IPS-18a (cell line): ENCODE results near the gene SLCO3A1.

Experiments used
- H3K27ac ChIP-seq: one replicate; pipeline ENCODE4 v1.5.1; 2013; ENCODE audit warnings: low read length
- H3K27me3 ChIP-seq: one replicate; pipeline ENCODE4 v1.6.1; 2013; ENCODE audit warnings: mild to moderate bottlenecking, low read length; ENCODE audit not compliant: control insufficient read depth, insufficient read depth
- H3K36me3 ChIP-seq: one replicate; pipeline ENCODE4 v1.6.1; 2013; ENCODE audit warnings: low read depth, low read length; ENCODE audit not compliant: control insufficient read depth
- H3K4me1 ChIP-seq: one replicate; pipeline ENCODE4 v1.6.1; 2013; ENCODE audit warnings: low read depth, low read length; ENCODE audit not compliant: control insufficient read depth
- H3K4me3 ChIP-seq: one replicate; pipeline ENCODE4 v1.5.1; 2013; ENCODE audit warnings: low read length
- H3K9ac ChIP-seq: one replicate; pipeline ENCODE4 v1.6.1; 2013; ENCODE audit warnings: mild to moderate bottlenecking, low read length, moderate library complexity
- H3K9me3 ChIP-seq: one replicate; pipeline ENCODE4 v1.6.1; 2013; ENCODE audit warnings: low read depth, low read length; ENCODE audit not compliant: control insufficient read depth

Gene SLCO3A1

DNA sequence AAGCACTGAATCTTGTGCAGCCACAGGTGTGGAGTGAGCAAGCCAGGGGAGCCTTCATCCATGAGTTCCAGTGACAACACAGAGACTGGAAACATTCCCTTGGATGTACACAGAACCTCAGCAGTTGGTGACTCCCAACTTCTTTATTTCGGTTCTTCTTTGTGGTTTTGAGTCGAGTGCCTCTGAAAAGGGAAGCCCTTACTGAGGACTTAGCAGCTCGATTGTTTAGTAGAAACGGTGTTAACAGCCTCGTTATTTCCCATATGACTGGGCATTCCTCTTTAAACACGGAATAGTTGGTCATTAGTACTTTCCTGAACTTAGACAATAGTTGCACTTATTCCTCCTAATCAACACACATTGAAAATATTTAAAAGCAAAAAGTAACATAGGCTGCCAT lies 7.7 kb downstream of the SLCO3A1 start:
- Histone ChIP-seq H3K27ac (no peak overlapping the region), H3K27me3 (no peaks in the 10 kb centered on the region), H3K4me1 (peaks cover 4% of the 10 kb centered on the region), H3K9ac (no peak overlapping the region), H3K9me3 (no peaks in the 10 kb centered on the region), H3K36me3 (no peaks in the 10 kb centered on the region), H3K4me3 (no peak overlapping the region)

DNA sequence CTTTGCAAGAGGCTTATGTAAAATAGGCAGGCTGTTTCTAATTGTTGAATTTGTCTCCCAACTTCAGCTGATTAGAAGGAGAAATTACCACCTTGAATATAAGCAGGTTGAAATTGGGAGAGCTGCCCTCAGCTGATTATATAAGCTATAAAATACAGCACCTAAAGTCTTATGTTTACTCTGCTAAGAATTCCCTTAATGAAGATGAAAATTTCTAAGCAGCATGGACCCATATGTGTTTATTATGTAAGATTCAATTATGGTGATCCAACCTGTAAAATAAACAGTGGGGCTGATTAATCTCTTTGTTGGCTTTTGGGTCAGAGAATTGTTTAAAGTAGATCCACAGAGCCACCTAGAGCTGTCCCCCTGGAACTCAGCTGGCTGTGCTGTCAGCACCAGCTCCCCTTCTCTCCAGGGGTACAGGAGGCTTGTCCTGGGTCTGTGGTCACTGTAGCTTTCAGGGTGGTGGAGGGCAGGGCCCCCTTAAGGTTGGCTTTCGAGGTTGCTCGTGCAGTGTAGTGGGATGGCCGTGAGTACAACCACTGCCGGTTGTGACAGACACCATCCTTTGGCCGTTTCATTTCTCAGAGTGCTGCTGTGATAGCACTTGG lies 9.5 kb downstream of the SLCO3A1 start:
- Histone ChIP-seq H3K36me3 (no peaks in the 10 kb centered on the region), H3K4me3 (no peak overlapping the region), H3K27ac (no peak overlapping the region), H3K9me3 (no peaks in the 10 kb centered on the region), H3K4me1 (no peaks in the 10 kb centered on the region), H3K9ac (no peak overlapping the region), H3K27me3 (no peaks in the 10 kb centered on the region)

DNA sequence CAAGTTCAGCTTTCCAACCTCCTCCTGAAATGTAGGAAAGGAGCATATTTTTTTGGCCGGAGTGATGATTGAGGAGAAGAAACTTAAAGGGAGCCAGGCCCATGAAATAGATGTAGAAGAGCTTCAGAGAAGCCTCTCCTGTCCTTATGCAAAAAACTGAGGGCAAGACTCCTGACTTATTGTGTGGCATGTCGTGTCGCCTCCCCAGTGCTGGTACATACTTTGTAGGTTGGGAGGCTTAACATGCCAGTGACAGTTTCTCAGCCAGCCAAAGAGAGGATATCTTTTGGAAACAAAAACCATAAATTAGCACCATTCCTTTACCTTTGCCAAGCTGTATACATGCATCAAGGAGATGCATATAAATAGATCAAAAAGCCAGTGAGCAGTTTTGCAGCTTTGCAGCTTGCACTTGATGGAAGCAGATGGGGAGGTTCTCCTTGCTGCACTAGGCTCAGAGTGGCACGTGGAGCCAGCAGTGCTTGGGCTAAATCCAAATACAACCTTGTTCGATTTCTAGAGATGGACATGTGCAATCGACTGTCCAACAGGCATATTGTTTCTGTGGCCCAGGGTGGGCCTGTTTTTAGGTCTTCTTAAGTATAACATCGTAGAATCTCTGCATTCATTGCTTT lies 10.2 kb downstream of the SLCO3A1 start:
- Histone ChIP-seq H3K4me1 (no peaks in the 10 kb centered on the region), H3K4me3 (no peak overlapping the region), H3K27me3 (no peaks in the 10 kb centered on the region), H3K9me3 (no peaks in the 10 kb centered on the region), H3K9ac (no peak overlapping the region), H3K36me3 (no peaks in the 10 kb centered on the region), H3K27ac (no peak overlapping the region)

DNA sequence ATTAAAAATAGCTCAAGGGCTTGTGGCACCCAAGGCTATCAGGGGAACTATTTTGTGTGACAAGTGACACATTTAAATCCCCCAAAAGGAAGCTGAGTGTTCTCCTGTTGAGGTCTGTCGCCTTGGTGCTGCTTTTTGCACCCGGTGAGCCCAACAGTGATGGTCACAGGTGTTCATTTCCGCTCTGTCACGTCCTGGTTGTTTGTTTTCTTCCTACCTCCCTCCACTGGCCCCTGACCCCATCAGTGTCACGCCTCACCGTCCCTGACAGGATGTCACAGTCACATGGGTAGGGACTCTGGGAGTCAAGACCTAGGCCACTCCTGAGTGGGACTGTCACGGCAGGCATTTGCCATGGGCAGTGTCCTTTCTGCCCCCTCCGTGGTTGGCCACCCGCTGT lies 11.2 kb downstream of the SLCO3A1 start:
- Histone ChIP-seq H3K27me3 (no peaks in the 10 kb centered on the region), H3K4me3 (no peak overlapping the region), H3K36me3 (no peaks in the 10 kb centered on the region), H3K9me3 (no peaks in the 10 kb centered on the region), H3K9ac (no peak overlapping the region), H3K27ac (no peak overlapping the region), H3K4me1 (no peaks in the 10 kb centered on the region)

DNA sequence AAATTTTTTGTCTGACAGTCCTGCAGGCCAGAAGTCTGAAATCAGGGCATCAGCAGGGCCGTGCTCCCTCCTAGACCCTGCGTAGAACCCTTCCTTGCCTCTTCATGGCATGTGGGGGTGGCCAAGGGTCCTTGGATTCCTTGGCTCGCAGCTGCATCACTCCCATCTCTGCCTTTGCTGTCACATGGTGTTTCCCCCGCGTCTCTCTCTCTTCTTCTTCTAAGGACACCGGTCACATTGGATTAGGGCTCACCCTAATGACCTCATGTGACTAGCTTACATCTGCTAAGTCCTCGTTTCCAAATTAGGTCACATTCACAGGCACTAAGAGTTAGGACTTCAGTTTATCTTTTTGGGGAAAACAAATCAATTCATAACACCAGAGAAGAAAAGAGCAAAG lies 12.0 kb downstream of the SLCO3A1 start:
- Histone ChIP-seq H3K9me3 (no peaks in the 10 kb centered on the region), H3K9ac (no peak overlapping the region), H3K4me3 (no peak overlapping the region), H3K27me3 (no peaks in the 10 kb centered on the region), H3K4me1 (no peaks in the 10 kb centered on the region), H3K36me3 (no peaks in the 10 kb centered on the region), H3K27ac (no peak overlapping the region)

DNA sequence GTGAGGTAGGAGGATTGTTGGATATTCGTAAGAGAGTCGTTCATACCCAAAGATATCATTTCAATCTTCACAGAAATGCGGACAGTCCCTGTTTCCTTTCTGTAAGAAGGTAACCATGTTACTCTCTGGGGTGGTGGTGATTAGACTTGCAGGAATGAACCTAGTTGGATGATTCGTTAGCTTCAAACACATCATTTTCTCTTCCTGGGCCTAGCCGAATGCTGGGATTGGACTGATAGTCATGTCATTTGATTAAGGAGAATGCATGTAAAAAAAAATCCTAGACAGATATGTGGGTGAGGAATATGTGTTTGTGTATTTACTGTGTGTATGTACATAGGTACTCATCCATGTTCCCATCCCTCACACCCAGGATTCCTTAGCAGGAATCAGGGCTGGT lies 12.4 kb downstream of the SLCO3A1 start:
- Histone ChIP-seq H3K9me3 (no peaks in the 10 kb centered on the region), H3K27me3 (no peaks in the 10 kb centered on the region), H3K4me1 (no peaks in the 10 kb centered on the region), H3K27ac (no peak overlapping the region), H3K36me3 (no peaks in the 10 kb centered on the region), H3K9ac (no peak overlapping the region), H3K4me3 (no peak overlapping the region)

DNA sequence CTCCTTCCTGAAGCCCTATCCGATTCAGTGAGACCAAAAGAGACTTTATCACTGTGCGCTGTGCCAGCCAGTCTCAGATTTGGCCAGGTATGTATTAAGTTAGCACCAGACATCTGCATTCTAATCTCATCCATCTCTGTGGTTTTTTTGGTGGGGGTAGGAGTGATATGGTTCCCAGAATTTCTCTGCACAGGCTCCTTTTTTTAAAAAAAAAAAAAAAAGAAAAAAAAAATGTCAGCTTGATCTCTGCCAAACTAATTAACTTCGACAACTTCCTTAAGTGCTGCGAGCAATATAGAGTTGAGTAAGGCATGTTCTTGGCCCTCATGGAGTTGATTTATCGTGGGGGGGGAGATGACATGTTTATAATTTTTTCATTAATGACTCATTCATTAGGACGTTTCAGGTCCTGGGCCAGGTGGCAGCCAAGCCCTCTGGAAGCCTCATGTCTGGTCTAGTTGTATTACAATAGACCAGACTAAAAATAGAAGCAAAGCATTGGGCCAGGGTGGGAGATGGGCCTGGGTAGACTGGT lies 12.9 kb downstream of the SLCO3A1 start:
- no peaks in the 10 kb centered on the region for H3K9me3 ChIP-seq
- H3K9ac ChIP-seq = no peak overlapping the region
- no peaks in the 10 kb centered on the region for H3K36me3 ChIP-seq
- no peak overlapping the region for H3K27ac ChIP-seq
- H3K4me1 ChIP-seq = no peaks in the 10 kb centered on the region
- H3K4me3 ChIP-seq = no peak overlapping the region
- H3K27me3 ChIP-seq = no peaks in the 10 kb centered on the region

DNA sequence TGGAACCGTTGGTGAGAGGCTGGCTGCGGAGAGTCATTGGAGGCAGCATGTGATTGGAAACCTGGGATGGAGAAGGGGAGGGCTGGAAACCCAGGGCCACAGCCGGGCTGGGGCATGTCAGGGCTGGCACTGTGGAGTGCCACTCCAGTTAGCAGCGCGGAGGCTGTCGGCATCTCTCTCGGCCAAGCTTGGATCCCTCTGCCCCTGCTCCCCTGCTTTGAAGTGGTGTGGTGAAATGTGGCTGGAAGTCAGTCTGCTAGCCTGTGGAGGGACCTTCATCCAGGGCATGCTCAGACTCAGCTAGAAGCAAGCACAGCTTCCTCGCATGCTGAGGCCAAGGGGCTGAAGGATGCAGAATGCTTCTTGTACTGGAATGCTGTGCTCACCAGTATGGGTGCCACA lies 13.5 kb downstream of the SLCO3A1 start:
- Histone ChIP-seq H3K27me3 (no peaks in the 10 kb centered on the region), H3K4me1 (no peaks in the 10 kb centered on the region), H3K9me3 (no peaks in the 10 kb centered on the region), H3K4me3 (no peak overlapping the region), H3K9ac (no peak overlapping the region), H3K27ac (no peak overlapping the region), H3K36me3 (no peaks in the 10 kb centered on the region)

DNA sequence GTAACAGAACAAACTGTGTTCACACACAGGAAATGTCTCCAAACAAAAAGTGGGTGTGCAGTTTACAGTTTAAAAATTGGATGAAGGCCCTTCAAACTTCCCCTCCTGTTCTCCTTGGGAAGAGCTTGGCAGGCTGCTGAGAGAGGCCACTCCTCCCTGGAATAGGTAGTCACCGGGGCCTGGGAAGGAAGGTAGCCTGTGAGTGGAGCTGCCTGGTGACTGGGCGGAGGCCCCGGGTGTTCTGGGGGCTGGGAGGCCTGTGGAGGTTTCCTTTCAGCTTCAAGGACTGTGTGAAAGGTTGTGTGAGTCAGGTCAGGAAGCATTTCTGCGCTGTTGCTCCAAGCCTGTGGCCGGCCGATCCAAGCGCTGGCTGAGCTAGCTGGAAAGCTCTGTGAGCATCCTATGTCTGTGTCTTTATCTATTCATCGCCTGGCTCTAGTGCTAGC lies 14.1 kb downstream of the SLCO3A1 start:
- Histone ChIP-seq H3K9me3 (no peaks in the 10 kb centered on the region), H3K27ac (no peak overlapping the region), H3K27me3 (no peaks in the 10 kb centered on the region), H3K36me3 (no peaks in the 10 kb centered on the region), H3K4me1 (no peaks in the 10 kb centered on the region), H3K9ac (no peak overlapping the region), H3K4me3 (no peak overlapping the region)

DNA sequence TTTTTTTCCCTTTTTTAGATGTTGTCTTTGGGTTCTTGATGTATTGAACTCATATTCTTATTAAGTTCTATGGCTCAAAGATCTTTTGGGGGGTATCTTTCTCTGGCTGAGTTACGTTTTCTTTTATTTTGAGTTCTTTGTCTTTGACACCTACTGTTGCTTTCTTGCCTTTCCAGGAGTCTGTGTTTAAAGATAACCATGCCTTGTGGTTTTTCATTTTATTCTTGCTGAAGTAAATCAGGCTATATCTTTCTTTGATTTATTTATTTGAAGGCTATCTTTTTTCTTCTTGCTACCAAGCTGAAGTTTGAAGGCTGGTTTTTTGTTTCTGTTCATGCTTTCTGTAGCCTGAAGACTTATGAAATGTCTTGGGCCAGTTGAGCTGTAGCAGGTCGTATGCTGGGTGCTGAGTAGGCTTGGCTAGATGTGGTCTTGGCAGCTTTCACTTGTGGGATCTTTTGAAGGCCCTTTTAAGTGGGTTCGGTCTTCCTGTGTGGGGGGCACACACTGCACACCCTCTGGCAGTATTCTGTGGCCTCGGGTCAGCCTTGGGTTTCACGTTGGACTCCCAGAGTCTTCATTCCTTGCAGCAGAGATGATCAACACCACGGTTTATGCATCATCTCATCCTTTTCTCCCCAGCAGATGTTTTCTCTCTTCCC lies 17.5 kb downstream of the SLCO3A1 start:
- no peak overlapping the region for H3K9ac ChIP-seq
- no peaks in the 10 kb centered on the region for H3K27me3 ChIP-seq
- H3K27ac ChIP-seq = no peak overlapping the region
- H3K4me1 ChIP-seq = no peaks in the 10 kb centered on the region
- no peaks in the 10 kb centered on the region for H3K36me3 ChIP-seq
- H3K9me3 ChIP-seq = no peaks in the 10 kb centered on the region
- H3K4me3 ChIP-seq = no peak overlapping the region

DNA sequence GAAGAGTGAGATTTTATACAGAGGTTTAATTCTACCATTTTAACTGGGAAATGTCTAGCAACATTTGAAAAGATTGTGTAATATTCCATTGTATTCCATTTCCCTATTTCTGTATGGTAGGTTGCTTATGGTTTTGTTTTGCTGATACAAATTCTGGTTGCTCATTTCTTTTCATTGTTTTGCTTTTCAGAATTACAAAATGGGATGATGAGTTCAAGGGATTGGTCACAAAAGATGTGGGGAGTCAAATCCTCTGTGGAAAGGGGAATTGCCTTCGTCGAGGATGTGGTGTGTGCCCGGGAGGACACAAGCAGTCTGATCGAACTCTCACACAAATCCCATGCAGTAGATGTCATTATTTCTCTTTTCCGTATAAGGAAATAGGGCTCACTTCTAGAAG lies 18.3 kb downstream of the SLCO3A1 start:
- H3K9ac ChIP-seq = no peak overlapping the region
- H3K9me3 ChIP-seq = no peaks in the 10 kb centered on the region
- no peak overlapping the region for H3K27ac ChIP-seq
- H3K4me1 ChIP-seq = no peaks in the 10 kb centered on the region
- no peak overlapping the region for H3K4me3 ChIP-seq
- no peaks in the 10 kb centered on the region for H3K27me3 ChIP-seq
- no peaks in the 10 kb centered on the region for H3K36me3 ChIP-seq
